ENCODE results near the gene SLC25A51.

DNA sequence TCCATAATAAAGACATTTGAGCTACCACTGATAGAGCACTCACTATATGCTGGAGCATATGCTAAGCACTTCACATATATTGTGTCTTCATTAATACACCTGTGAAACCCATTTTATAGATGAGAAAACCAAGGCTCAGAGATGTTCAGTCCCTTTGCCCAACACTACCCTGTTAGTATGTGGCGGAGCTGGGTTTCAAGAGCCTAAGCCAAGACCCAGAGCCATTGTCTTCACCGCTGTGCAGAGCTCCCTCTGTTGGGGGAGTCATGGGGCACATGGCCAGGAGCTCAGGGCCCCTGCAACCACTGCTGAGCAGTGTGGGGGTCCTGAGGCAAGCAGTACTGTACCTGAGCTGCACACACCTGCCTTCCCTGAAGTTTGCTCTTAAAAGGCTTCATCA is 37.3 kb upstream of the SLC25A51 start:
- TF ChIP-seq EZH2 (IDR thresholded peaks at IDR 0.05) (no peak), POLR2AphosphoS5 (IDR thresholded peaks at IDR 0.05; ENCODE audit: borderline replicate concordance, low read depth, low read length) (no peak), FOXP2 (optimal IDR thresholded peaks at IDR 0.05; ENCODE audit: control extremely low read depth, extremely low read length, insufficient read depth) (no peak)

Measured in SK-N-MC (cell line).